HepG2 (cell line): ENCODE measurements around the gene CACNG8. TPM values are rescaled to one million over a fixed set of nuclear protein-coding genes. Genes with fewer than 3 reads are reported as not detected.
"Not testable (repeated sequence)": the region's sequence is repeated elsewhere in the genome, so short reads cannot be mapped to it uniquely, and the experiment has no call there.

Source experiments
- ATAC-seq: fragments of 200-7000 bp; cut with Tn5 transposase; 3 replicates; pipeline ENCODE4 v1.9.1; 2020; ENCODE audit warnings: mild to moderate bottlenecking, moderate library complexity
- BruUV-seq: library from RNA; stranded (reverse); fragments of 400-500 nt; replicated peaks from 2 replicates; lab custom pipeline; 2021; lab: Mats Ljungman, UMichigan
- CTCF ChIA-PET: fragments of 300-600 bp; formaldehyde crosslinking; extraction: SDS; loops from one replicate; lab custom pipeline; 2021; ENCODE audit warnings: low total read pairs, inconsistent platforms, low intra/inter-chr PET ratio; lab: Yijun Ruan, JAX
- POLR2A ChIA-PET: fragments of 350-600 bp; sonication (Branson Sonifier 250); formaldehyde crosslinking; loops from one replicate; lab custom pipeline; 2020; ENCODE audit warnings: antibody characterized with exemption, inconsistent platforms; lab: Yijun Ruan, JAX
- DNase-seq: peaks from one replicate; pipeline ENCODE4 v3.0.0-alpha.2; 2015; ENCODE audit warnings: low spot score
- FAIRE-seq: peaks from 3 replicates; lab custom pipeline; 2011; peaks lifted over from hg19 to GRCh38; lab: Jason Lieb, UNC
- H2AFZ ChIP-seq: one replicate; pipeline ENCODE4 v1.6.1; 2011; ENCODE audit warnings: low read length, inconsistent platforms
- H3K27ac ChIP-seq: fragments of 300-600 bp; 3 replicates; pipeline ENCODE4 v1.8.0; 2011; ENCODE audit warnings: mixed run types, mild to moderate bottlenecking, mixed read lengths, low read length, inconsistent platforms; ENCODE audit not compliant: insufficient read depth; ENCODE audit errors: extremely low read length
- H3K27me3 ChIP-seq, 2 experiments: fragments of 200-600 bp in 1 of 2; 2 replicates in 1 of 2; 3 replicates in 1 of 2; pipeline versions ENCODE4 v1.6.0 to v1.8.0; 2011; ENCODE audit warnings: low read length in 2 of 2, mild to moderate bottlenecking in 2 of 2, moderate library complexity in 2 of 2, inconsistent platforms in 1 of 2; ENCODE audit not compliant: insufficient read depth in 2 of 2, control insufficient read depth in 1 of 2
- H3K36me3 ChIP-seq, 2 experiments: fragments of 200-600 bp in 1 of 2; replicated peaks in 1 of 2; 2 replicates in 1 of 2; 3 replicates in 1 of 2; pipeline versions ENCODE4 v1.5.1 to v1.8.0; 2011; ENCODE audit warnings: low read length in 2 of 2, inconsistent platforms in 1 of 2; ENCODE audit not compliant: insufficient read depth in 2 of 2, control insufficient read depth in 1 of 2
- H3K4me1 ChIP-seq: 2 replicates; pipeline ENCODE4 v1.5.1; 2012; ENCODE audit warnings: low read length, inconsistent platforms; ENCODE audit not compliant: insufficient read depth
- H3K4me2 ChIP-seq: 2 replicates; pipeline ENCODE4 v1.6.0; 2011; ENCODE audit warnings: low read depth, low read length, inconsistent platforms
- H3K4me3 ChIP-seq, 3 experiments: fragments of 200-600 bp in 1 of 3; sonication (generic), shearing (Covaris generic) in 1 of 3; replicated peaks in 1 of 3; 2 replicates each; pipeline ENCODE4 v1.5.1; 2011 to 2016; ENCODE audit warnings: low read length in 3 of 3, inconsistent platforms in 2 of 3, low read depth in 2 of 3, mild to moderate bottlenecking in 2 of 3, control low read depth in 1 of 3, mixed read lengths in 1 of 3; ENCODE audit not compliant: insufficient read depth in 1 of 3
- H3K79me2 ChIP-seq: one replicate; pipeline ENCODE4 v1.6.1; 2011; ENCODE audit warnings: low read length, inconsistent platforms; ENCODE audit not compliant: insufficient read depth
- H3K9ac ChIP-seq: 2 replicates; pipeline ENCODE4 v1.6.0; 2011; ENCODE audit warnings: mild to moderate bottlenecking, low read depth, low read length, inconsistent platforms; ENCODE audit not compliant: insufficient read depth
- H3K9me3 ChIP-seq: 2 replicates; pipeline ENCODE4 v1.5.1; 2012; ENCODE audit warnings: mild to moderate bottlenecking, low read length
- H4K20me1 ChIP-seq: 2 replicates; pipeline ENCODE4 v1.6.0; 2011; ENCODE audit warnings: inconsistent platforms, mild to moderate bottlenecking, low read length, moderate library complexity; ENCODE audit not compliant: insufficient read depth
- DR1 ChIP-seq: sonication (generic); formaldehyde crosslinking; IDR thresholded peaks from 2 replicates; pipeline ENCODE4 v1.8.0; 2021; ENCODE audit warnings: mild to moderate bottlenecking, missing genetic modification reagents, inconsistent platforms
- KLF12 ChIP-seq: sonication (generic); formaldehyde crosslinking; IDR thresholded peaks from 2 replicates; pipeline ENCODE4 v1.4.0; 2020; ENCODE audit warnings: missing genetic modification reagents, borderline replicate concordance
- PRPF4 ChIP-seq: fragments of 200-400 bp; formaldehyde crosslinking; IDR thresholded peaks from 2 replicates; pipeline ENCODE4 v1.6.1; 2016; ENCODE audit warnings: low read length, low read depth; ENCODE audit not compliant: poor library complexity, severe bottlenecking
- TERF1 ChIP-seq: sonication (generic); formaldehyde crosslinking; IDR thresholded peaks from 2 replicates; pipeline ENCODE4 v1.8.0; 2022; ENCODE audit warnings: mild to moderate bottlenecking, missing genetic modification reagents, moderate library complexity
- ZC3H13 ChIP-seq: sonication (generic); formaldehyde crosslinking; IDR thresholded peaks from 2 replicates; pipeline ENCODE4 v1.8.1; 2023; ENCODE audit warnings: mild to moderate bottlenecking, missing genetic modification reagents, moderate library complexity
- ZNF770 ChIP-seq: sonication (generic); formaldehyde crosslinking; IDR thresholded peaks from 2 replicates; pipeline ENCODE4 v1.5.0; 2020; ENCODE audit warnings: mild to moderate bottlenecking, missing genetic modification reagents
- ZNF772 ChIP-seq: sonication (generic); formaldehyde crosslinking; IDR thresholded peaks from 2 replicates; pipeline ENCODE4 v1.5.0; 2020; ENCODE audit warnings: mild to moderate bottlenecking, missing genetic modification reagents
- WGBS: methylation state at CpG from one replicate; pipeline ENCODE4 v1.1.6; 2017; ENCODE audit warnings: low lambda C conversion rate; 5-methylcytosine and 5-hydroxymethylcytosine counted together
- in situ Hi-C: cut with HindIII; loops from 2 replicates; pipeline ENCODE4 v1.10.0; 2017; ENCODE audit warnings: low pct_unique_long_range_greater_than_20kb; ENCODE audit not compliant: extremely low pct_ligation_motif_present
- intact Hi-C: fragments of 100-400 bp; cut with micrococcal nuclease; formaldehyde crosslinking; loops from one replicate; pipeline ENCODE4 v1.10.0; 2022; ENCODE audit not compliant: unreplicated experiment
- polyA plus RNA-seq, 8 experiments: library from polyadenylated mRNA; depleted of rRNA in 3 of 8; stranded (reverse) in 7 of 8; unstranded in 1 of 8; fragments of >200 nt; fragmentation: Illumina TruSeq in 4 of 8; extraction: Trizol in 4 of 8; gene quantifications; 2 replicates each; pipeline versions ENCODE4 v1.2.1 to v1.2.3, GENCODE V29; 2011 to 2016; ENCODE audit warnings: low read depth in 4 of 8, missing spikeins in 1 of 8, mixed read lengths in 1 of 8; ENCODE audit not compliant: insufficient read depth in 1 of 8
- total RNA-seq, 5 experiments: library from RNA; depleted of rRNA; stranded (reverse); fragments of >200 nt; fragmentation: Illumina TruSeq; extraction: Trizol; gene quantifications; 2 replicates each; pipeline ENCODE4 v1.2.3, GENCODE V29; 2016; ENCODE audit warnings: low read depth in 1 of 5
- TF ChIP-seq, protein P1 (sequence below): IDR thresholded peaks from 2 replicates; pipeline ENCODE4 v1.6.1; 2016; ENCODE audit warnings: control low read depth
- TF ChIP-seq, protein P2 (sequence below): sonication (generic); formaldehyde crosslinking; IDR thresholded peaks from 2 replicates; pipeline ENCODE4 v1.8.0; 2022; ENCODE audit warnings: missing genetic modification reagents, low read depth, mild to moderate bottlenecking, borderline replicate concordance

Gene CACNG8
- total and polyA plus RNA-seq, 2 of the 13 experiments (the other 11 are each of a cell fraction or from before 2014, with no cell fraction given): not detected

DNA sequence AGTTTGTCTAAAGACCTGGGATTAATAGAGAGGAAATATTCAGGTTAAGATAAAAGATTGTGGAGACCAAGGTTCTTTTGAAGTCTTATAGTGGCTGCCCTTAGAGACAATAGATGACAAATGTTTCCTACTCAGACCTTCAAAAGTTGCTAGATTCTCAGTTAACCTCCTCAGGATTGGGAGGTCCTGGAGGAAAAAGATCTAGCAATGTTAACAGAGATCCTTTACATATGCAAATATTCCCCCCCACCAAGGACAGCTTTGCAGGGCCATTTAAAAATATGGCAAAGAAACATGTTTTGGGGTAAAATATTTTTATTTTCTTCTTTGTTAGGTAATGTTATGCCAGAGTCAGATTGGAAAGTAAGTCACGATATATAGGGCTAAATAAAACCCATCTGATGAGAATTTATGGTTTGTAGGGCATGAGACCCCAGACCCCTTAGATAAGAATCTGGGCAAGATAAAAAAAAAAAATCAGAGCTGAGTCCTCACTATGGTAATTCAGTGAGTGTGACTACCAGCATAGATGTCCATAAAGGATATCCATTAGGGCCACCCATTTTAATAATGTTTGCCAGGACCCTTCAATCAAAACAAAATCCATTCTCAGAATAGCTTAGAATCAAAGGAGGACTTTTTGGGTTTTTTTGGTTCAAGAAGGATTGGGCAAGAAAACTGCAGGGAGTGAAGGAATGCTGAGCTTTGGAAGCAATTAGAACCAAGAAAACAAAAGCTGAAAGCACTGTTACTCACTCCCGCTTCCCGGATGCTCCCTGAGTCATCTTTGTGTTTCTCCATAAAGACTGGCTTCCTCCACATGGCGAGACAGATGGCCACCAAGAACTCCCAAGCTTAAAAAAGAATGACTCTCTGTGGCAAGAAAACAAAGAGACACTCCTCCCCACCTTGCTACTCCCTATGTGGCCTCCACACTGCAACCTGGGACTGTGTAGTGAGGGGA, 72.8 kb downstream of the CACNG8 start:
- Histone ChIP-seq H3K27me3 (no peaks in the 10 kb centered on the region; a peak in 2 of 5 replicates), H3K4me2 (no peak overlapping the region), H3K27ac (no peak overlapping the region), H3K4me3 (no peak overlapping the region)
- intact Hi-C loops: no loop called here
- TF ChIP-seq DR1 (CRISPR knock-in tag) (no peak), ZNF772 (no peak), TERF1 (CRISPR knock-in tag) (no peak), ZNF770 (CRISPR knock-in tag) (no peak), ZC3H13 (CRISPR knock-in tag) (no peak), PRPF4 (no peak), KLF12 (CRISPR knock-in tag) (no peak)
- TF ChIP-seq, protein P1, sequence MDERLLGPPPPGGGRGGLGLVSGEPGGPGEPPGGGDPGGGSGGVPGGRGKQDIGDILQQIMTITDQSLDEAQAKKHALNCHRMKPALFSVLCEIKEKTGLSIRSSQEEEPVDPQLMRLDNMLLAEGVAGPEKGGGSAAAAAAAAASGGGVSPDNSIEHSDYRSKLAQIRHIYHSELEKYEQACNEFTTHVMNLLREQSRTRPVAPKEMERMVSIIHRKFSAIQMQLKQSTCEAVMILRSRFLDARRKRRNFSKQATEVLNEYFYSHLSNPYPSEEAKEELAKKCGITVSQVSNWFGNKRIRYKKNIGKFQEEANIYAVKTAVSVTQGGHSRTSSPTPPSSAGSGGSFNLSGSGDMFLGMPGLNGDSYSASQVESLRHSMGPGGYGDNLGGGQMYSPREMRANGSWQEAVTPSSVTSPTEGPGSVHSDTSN (CRISPR knock-in tag): no peak
- TF ChIP-seq, protein P2, sequence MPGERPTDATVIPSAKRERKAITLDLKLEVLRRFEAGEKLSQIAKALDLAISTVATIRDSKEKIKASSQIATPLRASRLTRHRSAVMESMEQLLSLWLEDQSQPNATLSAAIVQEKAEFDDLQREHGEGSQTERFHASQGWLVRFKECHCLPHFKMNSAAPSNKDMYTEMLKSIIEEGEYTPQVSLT (CRISPR knock-in tag): no peak
- TF ChIP-seq, all 625 proteins: peak for 0
- ATAC-seq (no peak), DNase-seq (no peak), FAIRE-seq (no peak)
- Histone ChIP-seq H3K4me1 (peaks cover 11% of the 10 kb centered on the region), H2AFZ (no peak overlapping the region), H3K9me3 (no peaks in the 10 kb centered on the region), H4K20me1 (no peaks in the 10 kb centered on the region), H3K9ac (no peak overlapping the region), H3K36me3 (no peaks in the 10 kb centered on the region), H3K79me2 (no peaks in the 10 kb centered on the region)
- CTCF ChIA-PET: no interaction called here
- in situ Hi-C loops: no loop called here
- WGBS: 9% methylated on average over 4 of the region's 4 CpGs
- POLR2A ChIA-PET: no interaction called here
- no TSS peak for BruUV-seq

- BruUV-seq, H3K4me2 ChIP-seq, H3K4me1 ChIP-seq, H3K4me3 ChIP-seq, H3K36me3 ChIP-seq, H3K79me2 ChIP-seq, H3K9me3 ChIP-seq, intact Hi-C loops, FAIRE-seq, H3K27ac ChIP-seq, H2AFZ ChIP-seq, DNase-seq, CTCF ChIA-PET, H3K9ac ChIP-seq, in situ Hi-C loops, H3K27me3 ChIP-seq, H4K20me1 ChIP-seq, ATAC-seq, POLR2A ChIA-PET: not testable (repeated sequence)
- WGBS: 40% methylated on average over 5 of the region's 5 CpGs
Observed at GRCh38 chr19:54036542-54036941, 73.8 kb downstream of the CACNG8 start.
